ENCODE data around the gene DUSP2.

The DUSP2 gene

GRCh38 chr2:96152304-96153161, 7.3 kb upstream of the DUSP2 start:
- H3K36me3 ChIP-seq (ENCODE audit: insufficient read depth, low read length) = no peaks in the 10 kb centered on the region

GRCh38 chr2:96151595-96152303, 6.5 kb upstream of the DUSP2 start:
- H3K4me1 ChIP-seq (ENCODE audit: insufficient read depth, low read length) = peaks cover 18% of the 10 kb centered on the region
- 91% methylated on average over 9 of the region's 9 CpGs for whole genome bisulfite sequencing

More at GRCh38 chr2:96152304-96153161, 7.3 kb upstream of the DUSP2 start:
- no peak overlapping the region for H3K4me3 ChIP-seq (ENCODE audit: low read length)
- no peak overlapping the region for H3K9ac ChIP-seq (ENCODE audit: low read depth, low read length)
- no peaks in the 10 kb centered on the region; the same call in 1 of the 2 replicates for H3K27me3 ChIP-seq (ENCODE audit: insufficient read depth, low read length)
- H3K27ac ChIP-seq (ENCODE audit: low read depth, low read length) = no peak overlapping the region
- H3K4me1 ChIP-seq (ENCODE audit: insufficient read depth, low read length) = peaks cover 18% of the 10 kb centered on the region
- H3K9me3 ChIP-seq (ENCODE audit: insufficient read depth, low read depth, low read length) = no peaks in the 10 kb centered on the region
- whole genome bisulfite sequencing = 58% methylated on average over 13 of the region's 13 CpGs

GRCh38 chr2:96150791-96151594, 5.8 kb upstream of the DUSP2 start:
- H3K9me3 ChIP-seq (ENCODE audit: insufficient read depth, low read depth, low read length) = no peaks in the 10 kb centered on the region
- H3K9ac ChIP-seq (ENCODE audit: low read depth, low read length) = no peak overlapping the region
- H3K4me3 ChIP-seq (ENCODE audit: low read length) = no peak overlapping the region
- 92% methylated on average over 14 of the region's 14 CpGs for WGBS
- no peaks in the 10 kb centered on the region for H3K36me3 ChIP-seq (ENCODE audit: insufficient read depth, low read length)
- H3K27ac ChIP-seq (ENCODE audit: low read depth, low read length) = no peak overlapping the region
- peaks cover 10% of the 10 kb centered on the region for H3K27me3 ChIP-seq (ENCODE audit: insufficient read depth, low read length)
- H3K4me1 ChIP-seq (ENCODE audit: insufficient read depth, low read length) = peaks cover 23% of the 10 kb centered on the region

More at GRCh38 chr2:96151595-96152303, 6.5 kb upstream of the DUSP2 start:
- no peaks in the 10 kb centered on the region for H3K36me3 ChIP-seq (ENCODE audit: insufficient read depth, low read length)
- H3K9ac ChIP-seq (ENCODE audit: low read depth, low read length) = no peak overlapping the region
- peaks cover 5% of the 10 kb centered on the region; the same call in 1 of the 2 replicates for H3K27me3 ChIP-seq (ENCODE audit: insufficient read depth, low read length)
- H3K4me3 ChIP-seq (ENCODE audit: low read length) = no peak overlapping the region
- H3K27ac ChIP-seq (ENCODE audit: low read depth, low read length) = no peak overlapping the region
- H3K9me3 ChIP-seq (ENCODE audit: insufficient read depth, low read depth, low read length) = no peaks in the 10 kb centered on the region

GRCh38 chr2:96150007-96150640, 4.9 kb upstream of the DUSP2 start:
- Histone ChIP-seq H3K36me3 (ENCODE audit: insufficient read depth, low read length) (no peaks in the 10 kb centered on the region), H3K27ac (ENCODE audit: low read depth, low read length) (no peak overlapping the region), H3K4me3 (ENCODE audit: low read length) (no peak overlapping the region), H3K27me3 (ENCODE audit: insufficient read depth, low read length) (peaks cover 19% of the 10 kb centered on the region), H3K9me3 (ENCODE audit: insufficient read depth, low read depth, low read length) (no peaks in the 10 kb centered on the region), H3K4me1 (ENCODE audit: insufficient read depth, low read length) (peaks cover 26% of the 10 kb centered on the region), H3K9ac (ENCODE audit: low read depth, low read length) (no peak overlapping the region)
- WGBS = 91% methylated on average over 6 of the region's 6 CpGs

GRCh38 chr2:96148410-96149217, 3.4 kb upstream of the DUSP2 start:
- peaks cover 31% of the 10 kb centered on the region for H3K4me1 ChIP-seq (ENCODE audit: insufficient read depth, low read length)
- H3K27ac ChIP-seq (ENCODE audit: low read depth, low read length) = no peak overlapping the region
- H3K36me3 ChIP-seq (ENCODE audit: insufficient read depth, low read length) = no peaks in the 10 kb centered on the region
- H3K27me3 ChIP-seq (ENCODE audit: insufficient read depth, low read length) = peaks cover 31% of the 10 kb centered on the region
- H3K9me3 ChIP-seq (ENCODE audit: insufficient read depth, low read depth, low read length) = no peaks in the 10 kb centered on the region
- no peak overlapping the region for H3K9ac ChIP-seq (ENCODE audit: low read depth, low read length)
- peak overlapping the region; percentile 23; the same call in 1 of the 2 replicates for H3K4me3 ChIP-seq (ENCODE audit: low read length)
- WGBS = 47% methylated on average over 29 of the region's 29 CpGs

- no peaks in the 10 kb centered on the region for H3K36me3 ChIP-seq (ENCODE audit: insufficient read depth, low read length)
- H3K4me3 ChIP-seq (ENCODE audit: low read length) = no peak overlapping the region
- H3K9ac ChIP-seq (ENCODE audit: low read depth, low read length) = no peak overlapping the region
- no peak overlapping the region for H3K27ac ChIP-seq (ENCODE audit: low read depth, low read length)
- peaks cover 31% of the 10 kb centered on the region for H3K4me1 ChIP-seq (ENCODE audit: insufficient read depth, low read length)
- peaks cover 31% of the 10 kb centered on the region for H3K27me3 ChIP-seq (ENCODE audit: insufficient read depth, low read length)
- no peaks in the 10 kb centered on the region for H3K9me3 ChIP-seq (ENCODE audit: insufficient read depth, low read depth, low read length)
- 76% methylated on average over 6 of the region's 9 CpGs for WGBS
Measured at GRCh38 chr2:96147593-96148201, 2.5 kb upstream of the DUSP2 start.

- Histone ChIP-seq H3K36me3 (ENCODE audit: insufficient read depth, low read length) (no peaks in the 10 kb centered on the region), H3K9me3 (ENCODE audit: insufficient read depth, low read depth, low read length) (no peaks in the 10 kb centered on the region), H3K27me3 (ENCODE audit: insufficient read depth, low read length) (peaks cover 31% of the 10 kb centered on the region), H3K9ac (ENCODE audit: low read depth, low read length) (no peak overlapping the region), H3K4me1 (ENCODE audit: insufficient read depth, low read length) (peaks cover 29% of the 10 kb centered on the region), H3K27ac (ENCODE audit: low read depth, low read length) (no peak overlapping the region), H3K4me3 (ENCODE audit: low read length) (no peak overlapping the region)
- WGBS = 91% methylated on average over 9 of the region's 9 CpGs
Measured at GRCh38 chr2:96146881-96147592, 1.8 kb upstream of the DUSP2 start.

GRCh38 chr2:96146153-96146880, 1.1 kb upstream of the DUSP2 start:
- H3K4me3 ChIP-seq (ENCODE audit: low read length) = no peak overlapping the region
- WGBS = 83% methylated on average over 20 of the region's 20 CpGs
- H3K27ac ChIP-seq (ENCODE audit: low read depth, low read length) = no peak overlapping the region

GRCh38 chr2:96145848-96146152, 560 bp upstream of the DUSP2 start:
- peaks cover 31% of the 10 kb centered on the region for H3K27me3 ChIP-seq (ENCODE audit: insufficient read depth, low read length)
- H3K9me3 ChIP-seq (ENCODE audit: insufficient read depth, low read depth, low read length) = no peaks in the 10 kb centered on the region
- H3K4me3 ChIP-seq (ENCODE audit: low read length) = peak overlapping the region; percentile 57
- peaks cover 28% of the 10 kb centered on the region for H3K4me1 ChIP-seq (ENCODE audit: insufficient read depth, low read length)
- H3K27ac ChIP-seq (ENCODE audit: low read depth, low read length) = no peak overlapping the region
- H3K9ac ChIP-seq (ENCODE audit: low read depth, low read length) = no peak overlapping the region
- 62% methylated on average over 3 of the region's 3 CpGs for WGBS
- no peaks in the 10 kb centered on the region for H3K36me3 ChIP-seq (ENCODE audit: insufficient read depth, low read length)

More at GRCh38 chr2:96146153-96146880, 1.1 kb upstream of the DUSP2 start:
- Histone ChIP-seq H3K27me3 (ENCODE audit: insufficient read depth, low read length) (peaks cover 31% of the 10 kb centered on the region), H3K4me1 (ENCODE audit: insufficient read depth, low read length) (peaks cover 28% of the 10 kb centered on the region), H3K36me3 (ENCODE audit: insufficient read depth, low read length) (no peaks in the 10 kb centered on the region), H3K9ac (ENCODE audit: low read depth, low read length) (no peak overlapping the region), H3K9me3 (ENCODE audit: insufficient read depth, low read depth, low read length) (no peaks in the 10 kb centered on the region)

Measured in HUES64 (cell line).